HG02623 (cell line): ENCODE results near the gene C19orf85.
"Not testable (repeated sequence)": the region's sequence is repeated elsewhere in the genome, so short reads cannot be mapped to it uniquely, and the experiment has no call there.

Experiments
- ATAC-seq: cut with Tn5 transposase; IDR thresholded peaks from one replicate; pipeline ENCODE4 v1.9.1; 2021; ENCODE audit warnings: moderate library complexity; ENCODE audit not compliant: unreplicated experiment

Gene C19orf85

DNA sequence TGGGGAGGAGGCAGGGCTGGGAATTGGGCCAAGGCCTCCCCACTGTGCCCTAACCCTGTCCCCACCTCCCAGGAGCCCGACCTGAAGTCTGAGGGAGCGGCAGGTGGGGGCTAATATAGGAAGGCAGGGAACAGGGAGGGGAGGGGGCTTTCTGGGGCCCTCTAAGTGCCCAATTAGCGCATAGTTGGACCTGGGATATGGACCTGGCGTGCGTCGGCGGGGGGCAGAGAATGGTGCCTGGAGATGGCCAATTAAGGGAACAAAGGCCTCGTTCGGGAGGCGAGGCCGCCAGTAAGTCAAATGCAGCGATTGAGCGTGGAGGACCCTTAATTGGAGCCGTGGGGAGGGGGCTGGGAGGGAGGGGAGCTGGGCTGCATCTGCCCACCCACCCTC, at the start of gene C19orf85:
Gene C19orf85 (minus strand): TSS at position 90 of the 393 bp plus-strand sequence. CDS start 197 bp downstream, outside the sequence.
- ATAC-seq, result no peak

DNA sequence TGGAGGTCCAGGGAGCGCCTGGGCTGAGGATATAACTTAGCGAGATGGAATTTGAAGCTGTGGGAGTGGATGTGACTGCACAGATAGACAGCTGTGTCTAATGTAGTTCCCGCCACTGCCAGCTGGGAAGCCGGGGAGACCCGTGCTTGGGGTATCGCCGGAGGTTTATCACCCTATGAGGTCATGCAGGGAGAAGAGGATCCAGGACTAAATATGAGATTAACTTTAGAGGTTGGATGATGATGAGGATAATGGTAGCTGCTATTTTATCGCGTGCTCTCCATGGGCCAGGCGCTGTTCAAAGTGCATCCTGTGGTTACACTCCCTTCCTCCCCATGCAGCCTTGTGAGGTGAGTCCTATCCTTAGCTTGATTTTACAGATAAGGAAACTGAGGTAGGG, 43.6 kb upstream of the C19orf85 start:
- no peak for ATAC-seq

DNA sequence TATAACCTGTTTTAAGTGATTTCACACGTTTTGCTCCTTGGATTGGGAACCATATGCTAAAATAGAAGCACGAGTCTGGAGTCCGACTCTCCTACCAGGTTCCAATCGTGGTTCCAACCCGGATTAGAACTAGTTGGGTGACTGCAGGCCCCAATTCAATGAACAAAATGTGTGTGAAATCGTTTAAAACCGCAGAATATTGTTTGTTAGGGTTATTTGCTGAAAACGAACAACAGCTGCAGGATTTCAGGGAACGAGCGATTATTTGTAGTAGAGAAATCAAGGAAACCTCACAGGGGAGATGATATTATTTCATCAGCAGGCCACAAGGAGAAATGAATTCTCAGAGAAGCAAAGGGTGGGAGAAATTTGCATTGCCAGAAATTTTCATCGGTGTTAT, 40.4 kb upstream of the C19orf85 start:
- ATAC-seq, result no peak

DNA sequence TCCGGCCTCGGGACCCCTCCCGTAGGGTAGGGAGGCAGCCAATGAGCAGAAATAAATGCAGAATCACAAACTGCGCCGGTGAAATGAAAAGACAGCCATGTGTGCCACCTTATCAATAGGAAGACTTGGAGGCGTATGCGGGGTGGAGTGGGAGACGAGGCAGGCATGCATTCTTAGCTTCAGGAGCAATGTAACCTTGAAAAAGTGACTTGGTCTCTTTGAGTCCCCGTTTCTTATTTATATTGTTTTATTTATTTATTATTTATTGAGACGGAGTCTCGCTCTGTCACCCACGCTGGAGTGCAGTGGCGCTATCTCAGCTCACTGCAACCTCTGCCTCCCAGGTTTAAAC, 39.7 kb upstream of the C19orf85 start:
- no peak for ATAC-seq

DNA sequence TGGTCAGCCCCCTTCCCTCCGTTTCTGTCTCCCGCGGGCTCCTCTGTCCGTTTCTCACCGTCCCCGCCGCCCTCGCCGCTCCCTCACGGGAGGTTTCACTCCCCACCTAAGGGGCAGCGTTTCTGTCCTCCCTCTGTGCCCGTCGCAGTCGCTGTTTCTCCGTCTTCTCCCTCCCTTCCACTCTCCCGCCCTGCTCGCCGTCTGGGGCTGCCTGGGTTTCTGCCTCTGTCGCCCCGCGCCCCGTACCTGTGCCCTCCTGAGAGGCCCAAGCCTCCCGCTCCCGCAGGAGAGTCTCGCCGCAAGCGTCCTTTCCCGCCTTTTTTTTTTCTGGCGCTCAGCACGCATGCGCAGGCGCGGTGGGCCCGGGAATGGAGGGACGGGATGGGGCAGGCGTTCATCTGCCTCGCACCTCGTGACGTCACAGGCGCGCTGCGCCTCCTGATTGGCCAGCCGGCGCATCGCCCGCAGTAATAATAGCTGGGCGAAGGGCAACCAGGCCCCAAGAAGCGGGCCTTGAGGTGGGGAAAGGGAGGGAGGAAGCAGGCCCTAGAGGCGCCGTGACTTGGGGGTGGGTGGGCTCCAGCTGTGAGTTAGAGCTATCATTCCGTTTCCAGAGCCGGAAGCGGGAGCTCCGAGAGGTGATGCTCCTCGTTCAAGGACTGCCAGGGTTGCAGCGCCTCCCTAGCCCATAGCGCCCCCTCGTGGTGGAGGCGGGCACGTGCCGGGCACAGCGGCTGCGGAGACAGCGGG, 39.1 kb upstream of the C19orf85 start:
- ATAC-seq, result peak; percentile 88

DNA sequence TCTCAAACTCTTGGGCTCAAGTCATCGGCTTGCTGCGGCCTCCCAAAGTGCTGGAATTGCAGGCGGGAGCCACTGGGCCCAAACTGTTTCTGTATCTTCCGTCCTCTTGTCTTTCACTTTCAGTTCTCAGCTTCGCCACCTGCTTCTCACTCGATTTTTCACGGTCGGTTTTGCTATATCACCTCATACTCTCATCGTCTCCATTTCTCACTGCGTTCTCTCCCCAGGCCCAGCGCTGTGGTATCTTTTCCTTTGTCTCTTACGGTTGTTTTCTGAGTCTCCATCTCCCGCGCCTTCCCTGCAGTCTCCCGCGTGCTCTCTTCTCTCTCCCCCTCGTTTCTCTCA, 38.6 kb upstream of the C19orf85 start:
- ATAC-seq, result no peak

DNA sequence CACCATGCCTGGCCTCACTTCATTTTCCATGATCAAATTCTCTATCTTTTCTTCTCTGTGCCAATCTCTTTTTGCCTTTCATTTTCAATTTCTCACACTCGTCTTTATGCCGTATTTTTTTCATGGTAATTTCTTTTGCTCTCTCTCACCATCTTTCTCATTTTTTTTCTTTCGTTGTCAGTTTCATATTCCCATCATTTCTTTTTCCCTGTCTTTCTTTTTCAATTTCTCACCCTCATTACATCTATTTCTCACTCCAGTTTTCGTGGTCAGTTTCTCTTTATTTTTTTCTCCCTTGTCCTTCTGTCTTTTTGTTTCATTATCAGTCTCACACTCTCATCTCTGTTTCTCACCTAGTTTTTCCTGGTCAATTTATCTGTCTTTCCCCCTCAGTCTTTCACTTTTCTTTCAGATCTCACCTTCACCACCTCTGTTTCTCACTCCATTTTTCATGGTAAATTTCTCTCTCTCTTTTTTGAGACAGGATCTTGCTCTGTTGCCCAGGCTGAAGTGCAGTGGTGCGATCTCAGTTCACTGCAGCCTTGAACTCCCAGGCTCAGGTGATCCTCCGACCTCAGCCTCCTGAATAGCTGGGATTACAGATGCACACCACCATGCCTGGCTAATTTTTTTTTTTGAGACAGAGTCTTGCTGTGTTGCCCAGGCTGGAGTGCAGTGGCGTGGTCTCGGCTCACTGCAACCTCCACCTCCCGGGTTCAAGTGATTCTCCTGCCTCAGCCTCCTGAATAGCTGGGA, 37.8 kb upstream of the C19orf85 start:
- ATAC-seq, result no peak

DNA sequence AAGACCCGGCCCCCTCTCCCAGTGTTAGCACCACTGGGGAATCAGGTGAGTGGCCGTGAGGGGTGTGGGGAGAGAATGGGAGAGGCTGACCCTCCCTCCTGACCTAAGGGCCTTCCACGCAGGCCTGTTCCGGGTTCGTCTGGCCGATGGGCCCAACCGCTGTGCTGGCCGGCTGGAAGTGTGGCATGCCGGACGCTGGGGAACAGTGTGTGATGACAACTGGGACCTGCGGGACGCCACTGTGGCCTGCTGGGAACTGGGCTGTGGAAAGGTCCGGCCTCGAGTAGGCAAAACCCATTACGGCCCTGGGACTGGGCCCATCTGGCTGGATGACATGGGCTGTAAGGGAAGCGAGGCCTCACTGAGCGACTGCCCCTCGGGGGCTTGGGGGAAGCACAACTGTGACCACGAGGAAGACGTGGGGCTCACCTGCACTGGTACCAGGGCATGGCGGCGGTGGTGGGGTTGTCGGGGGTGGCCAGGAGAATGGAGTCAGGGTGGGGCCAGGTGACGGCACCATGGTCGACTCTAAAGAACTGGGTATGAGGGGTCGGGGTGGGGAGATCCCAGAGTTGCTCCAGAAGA, 35.9 kb upstream of the C19orf85 start:
- no peak for ATAC-seq

DNA sequence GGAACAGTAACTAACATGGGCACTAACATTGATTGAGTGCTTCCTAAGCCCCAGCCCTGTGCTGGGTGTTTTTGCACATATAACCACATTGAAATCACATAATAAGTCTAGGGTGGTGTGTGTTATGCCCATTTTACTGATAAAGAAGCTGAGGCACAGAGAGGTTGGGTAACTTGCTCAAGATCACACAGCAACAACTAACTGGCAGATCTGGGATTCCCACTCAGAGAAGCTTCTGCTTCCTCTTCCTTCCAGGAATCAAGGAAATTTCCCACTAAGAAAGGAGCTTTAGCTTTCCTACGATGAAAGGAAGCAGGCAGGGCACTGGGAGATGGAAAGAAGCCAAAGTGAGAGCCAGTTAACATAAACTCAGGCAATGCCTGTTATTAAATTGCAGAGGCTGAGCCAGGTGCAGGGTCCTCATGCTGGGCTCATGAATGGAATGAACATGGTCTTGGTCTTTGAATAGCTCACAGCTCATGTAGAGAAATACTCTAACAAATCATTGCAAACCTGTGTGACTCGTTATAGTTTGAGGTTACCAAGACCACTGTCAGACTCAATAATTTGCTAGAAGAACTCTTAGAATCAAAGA, 33.8 kb upstream of the C19orf85 start:
- ATAC-seq, result no peak

DNA sequence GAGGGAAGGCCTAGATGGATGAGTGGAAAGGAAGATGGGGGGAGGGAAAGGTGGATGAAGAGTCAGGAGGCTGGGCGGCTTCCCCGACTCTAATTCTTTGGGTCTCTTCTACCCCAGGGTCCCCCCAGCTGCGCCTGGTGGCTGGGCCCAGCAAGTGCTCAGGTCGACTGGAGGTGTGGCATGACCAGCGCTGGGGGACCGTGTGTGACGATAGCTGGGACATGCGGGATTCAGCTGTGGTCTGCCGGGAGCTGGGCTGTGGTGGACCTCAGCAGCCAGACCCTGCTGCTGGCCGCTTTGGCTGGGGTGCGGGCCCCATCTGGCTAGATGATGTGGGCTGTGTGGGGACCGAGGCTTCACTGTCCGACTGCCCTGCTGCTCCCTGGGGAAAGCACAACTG, 33.2 kb upstream of the C19orf85 start:
- ATAC-seq, result no peak

DNA sequence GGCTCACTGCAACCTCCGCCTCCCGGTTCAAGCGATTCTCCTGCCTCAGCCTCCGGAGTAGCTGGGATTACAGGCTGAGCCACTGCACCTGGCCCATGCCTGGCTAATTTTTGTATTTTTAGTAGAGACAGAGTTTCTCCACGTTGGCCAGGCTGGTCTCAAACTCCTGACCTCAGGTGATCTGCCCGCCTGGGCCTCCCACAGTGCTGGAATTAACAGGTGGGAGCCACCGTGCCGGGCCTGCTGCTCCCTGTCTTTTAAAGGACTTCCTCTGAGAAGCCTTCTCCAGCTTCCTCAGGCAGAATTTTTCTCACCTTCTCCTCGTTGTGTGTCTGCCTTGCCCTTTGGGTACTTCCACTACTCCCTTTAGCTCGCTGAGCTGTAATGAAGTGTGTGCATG, 32.3 kb upstream of the C19orf85 start:
- ATAC-seq, result not testable (repeated sequence)

DNA sequence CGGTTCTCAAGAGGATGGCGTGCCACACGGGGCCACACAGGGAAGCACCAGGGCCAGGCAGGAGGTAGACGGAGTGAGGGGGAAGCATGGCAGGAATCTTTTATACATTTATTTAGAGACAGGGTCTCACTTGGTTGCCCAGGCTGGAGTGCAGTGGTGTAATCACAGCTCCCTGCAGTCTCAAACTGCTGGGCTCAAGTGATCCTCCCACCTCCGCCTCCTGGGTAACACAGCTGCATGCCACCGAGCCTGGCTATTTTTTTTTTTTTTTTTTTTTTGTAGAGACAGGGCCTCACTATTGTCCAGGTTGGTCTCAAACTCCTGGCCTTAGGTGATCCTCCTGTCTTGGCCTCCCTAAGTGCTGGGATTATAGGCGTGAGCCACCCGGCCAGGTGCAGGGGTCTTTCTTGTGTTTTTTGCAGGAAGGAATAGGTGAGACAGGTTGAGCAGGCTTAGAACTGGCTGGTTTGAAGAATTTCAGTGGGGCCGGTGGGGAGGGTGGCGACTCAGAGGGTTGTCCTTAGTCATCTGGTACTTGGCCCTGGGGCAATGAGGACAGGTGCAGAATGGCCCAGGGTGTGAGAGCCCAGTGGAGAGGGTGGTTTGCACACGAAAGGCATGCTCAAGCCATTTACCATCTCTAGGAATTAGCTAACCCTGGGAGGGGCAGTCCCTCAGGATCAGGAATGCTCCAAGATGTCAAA, 31.2 kb upstream of the C19orf85 start:
- no peak for ATAC-seq

DNA sequence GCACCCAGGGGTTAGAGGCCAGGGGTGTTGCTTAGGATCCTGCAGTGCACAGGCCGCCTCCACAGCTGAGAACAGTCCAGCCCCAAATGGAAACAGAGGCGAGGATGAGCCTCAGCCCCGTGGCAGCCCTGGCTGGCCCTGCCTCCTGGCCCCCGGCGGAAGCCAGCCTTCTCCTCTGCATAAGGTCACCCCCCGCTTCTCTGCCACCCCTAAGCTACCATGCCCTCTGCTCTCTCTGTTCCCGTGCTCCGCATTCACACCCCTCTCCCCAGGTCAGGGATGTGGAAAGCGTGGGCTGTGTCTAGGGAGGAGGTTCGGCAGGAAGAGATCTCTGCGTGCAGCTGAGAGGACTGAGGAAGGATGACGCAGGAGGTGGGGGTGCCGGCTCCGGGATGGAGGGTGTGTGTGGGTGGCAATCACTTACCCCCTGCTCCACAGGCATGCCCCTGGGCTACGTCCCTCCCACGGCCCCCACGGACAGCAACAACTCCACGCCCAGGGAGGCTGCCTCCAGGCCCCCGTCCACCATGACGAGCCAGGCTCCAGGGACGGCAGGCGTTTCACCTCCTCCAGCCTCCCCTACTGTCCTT, 29.7 kb upstream of the C19orf85 start:
- ATAC-seq, result no peak

DNA sequence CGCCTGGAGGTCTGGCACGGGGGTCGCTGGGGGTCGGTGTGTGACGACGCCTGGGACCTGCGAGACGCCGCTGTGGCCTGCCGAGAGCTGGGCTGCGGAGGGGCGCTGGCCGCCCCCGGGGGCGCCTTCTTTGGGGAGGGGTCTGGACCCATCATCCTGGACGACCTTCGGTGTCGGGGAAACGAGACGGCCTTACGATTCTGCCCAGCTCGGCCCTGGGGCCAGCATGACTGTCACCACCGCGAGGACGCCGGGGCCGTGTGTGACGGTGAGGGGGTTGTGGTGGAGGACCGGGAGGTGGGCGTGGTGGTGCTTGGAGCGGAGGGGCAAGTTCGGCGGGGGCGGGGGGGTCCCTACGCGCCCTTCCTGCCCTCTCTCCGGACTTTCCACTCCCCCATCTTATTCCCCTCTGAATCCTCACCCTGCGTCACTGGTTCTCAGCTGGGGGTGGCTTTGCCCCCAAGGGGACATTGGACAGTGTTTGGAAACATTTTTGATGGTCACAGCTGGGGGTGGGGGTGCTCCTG, 29.2 kb upstream of the C19orf85 start:
- no peak for ATAC-seq

DNA sequence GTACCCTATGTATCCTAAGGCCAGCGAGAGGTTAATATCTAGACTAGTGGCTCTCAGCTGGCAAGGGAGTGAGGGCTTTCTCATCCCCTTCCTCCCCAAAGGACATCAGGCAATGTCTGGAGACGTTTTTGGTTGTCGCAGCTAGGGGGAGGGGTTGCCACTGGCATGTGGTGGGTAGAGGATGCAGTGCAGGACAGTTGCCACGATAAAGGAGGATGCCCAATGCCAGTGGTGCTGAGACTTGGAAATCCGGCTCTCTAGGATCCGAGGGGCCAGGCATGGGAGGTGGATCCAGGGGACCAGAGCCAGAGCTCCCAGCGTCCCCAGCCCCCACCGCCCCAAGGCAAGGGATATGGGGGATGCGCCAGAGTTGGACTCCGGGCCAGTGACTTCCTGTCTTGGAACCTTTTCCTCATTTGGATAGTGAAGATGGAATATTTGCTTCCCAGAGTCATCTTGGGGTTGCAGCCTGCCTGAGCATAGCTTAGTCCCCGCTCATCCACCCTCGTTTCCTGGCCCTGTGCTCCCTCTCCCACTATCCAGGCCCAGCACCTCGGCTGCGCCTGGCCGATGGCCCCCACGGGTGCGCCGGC, 28.6 kb upstream of the C19orf85 start:
- ATAC-seq, result no peak

DNA sequence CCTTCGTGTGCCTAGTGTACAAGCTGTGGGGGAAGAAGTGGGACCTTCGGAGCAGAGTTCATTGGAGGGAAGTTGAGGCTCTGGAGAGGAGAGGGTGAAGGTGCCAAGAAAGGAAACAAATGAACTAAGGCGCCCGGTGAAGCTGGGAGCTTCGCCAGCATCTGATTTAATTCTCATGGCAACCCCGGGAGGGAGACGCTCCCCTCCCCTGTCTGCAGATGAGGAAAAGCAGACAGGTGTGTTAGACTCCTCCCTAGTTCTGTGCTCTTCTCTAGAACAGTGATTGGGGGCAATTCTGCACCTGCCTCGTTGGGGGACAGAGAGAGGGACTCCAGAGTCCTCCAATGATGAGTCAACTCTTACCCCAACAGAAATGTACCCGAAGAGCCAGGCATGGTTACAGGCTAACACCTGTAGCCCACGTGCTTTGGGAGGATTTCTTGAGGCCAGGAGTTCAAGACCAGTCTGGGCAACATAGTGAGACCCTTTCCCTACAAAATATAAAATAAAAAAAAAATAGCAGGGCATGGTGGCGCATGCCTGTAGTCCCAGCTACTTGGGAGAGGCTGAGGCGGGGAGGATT, 27.9 kb upstream of the C19orf85 start:
- ATAC-seq, result no peak

DNA sequence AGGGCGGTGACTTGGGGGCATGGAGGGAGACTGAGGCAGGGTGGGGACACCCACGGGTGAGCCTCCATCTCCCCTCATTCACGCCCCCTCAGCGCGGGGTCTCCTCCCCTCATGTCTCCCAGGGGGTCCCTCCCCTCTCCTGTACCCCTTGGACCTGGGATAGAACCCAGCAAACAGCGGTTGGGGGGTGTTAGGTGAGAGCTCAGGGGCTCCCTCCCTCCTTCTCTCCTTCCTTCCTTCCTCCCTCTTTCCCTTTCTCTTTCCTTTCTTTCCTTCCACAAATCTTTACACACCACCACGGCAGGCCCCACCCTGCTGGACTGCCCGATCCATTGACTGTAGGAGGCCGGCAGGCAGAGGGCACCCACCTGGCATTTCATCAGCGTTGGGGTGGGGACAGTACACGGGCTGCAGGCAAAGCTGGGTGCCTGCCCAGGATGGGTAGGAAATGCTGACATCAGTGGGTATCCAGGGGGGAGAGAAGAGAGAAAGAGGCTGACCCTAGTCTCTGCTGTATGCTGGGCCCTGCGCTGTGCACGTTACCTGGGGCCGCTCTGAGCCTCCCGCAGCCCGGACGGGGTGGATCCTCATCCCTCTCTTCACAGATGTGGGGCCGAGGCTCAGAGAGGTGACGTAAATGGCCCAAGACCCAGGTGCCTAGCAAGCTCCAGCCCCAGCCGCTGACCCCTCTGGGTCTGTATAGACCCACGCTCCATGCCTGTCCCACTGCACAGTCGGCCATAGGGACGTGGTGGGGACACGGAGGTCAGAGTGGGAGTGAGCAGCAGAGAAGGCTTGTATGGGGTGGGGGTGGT, 27.2 kb upstream of the C19orf85 start:
- no peak for ATAC-seq

DNA sequence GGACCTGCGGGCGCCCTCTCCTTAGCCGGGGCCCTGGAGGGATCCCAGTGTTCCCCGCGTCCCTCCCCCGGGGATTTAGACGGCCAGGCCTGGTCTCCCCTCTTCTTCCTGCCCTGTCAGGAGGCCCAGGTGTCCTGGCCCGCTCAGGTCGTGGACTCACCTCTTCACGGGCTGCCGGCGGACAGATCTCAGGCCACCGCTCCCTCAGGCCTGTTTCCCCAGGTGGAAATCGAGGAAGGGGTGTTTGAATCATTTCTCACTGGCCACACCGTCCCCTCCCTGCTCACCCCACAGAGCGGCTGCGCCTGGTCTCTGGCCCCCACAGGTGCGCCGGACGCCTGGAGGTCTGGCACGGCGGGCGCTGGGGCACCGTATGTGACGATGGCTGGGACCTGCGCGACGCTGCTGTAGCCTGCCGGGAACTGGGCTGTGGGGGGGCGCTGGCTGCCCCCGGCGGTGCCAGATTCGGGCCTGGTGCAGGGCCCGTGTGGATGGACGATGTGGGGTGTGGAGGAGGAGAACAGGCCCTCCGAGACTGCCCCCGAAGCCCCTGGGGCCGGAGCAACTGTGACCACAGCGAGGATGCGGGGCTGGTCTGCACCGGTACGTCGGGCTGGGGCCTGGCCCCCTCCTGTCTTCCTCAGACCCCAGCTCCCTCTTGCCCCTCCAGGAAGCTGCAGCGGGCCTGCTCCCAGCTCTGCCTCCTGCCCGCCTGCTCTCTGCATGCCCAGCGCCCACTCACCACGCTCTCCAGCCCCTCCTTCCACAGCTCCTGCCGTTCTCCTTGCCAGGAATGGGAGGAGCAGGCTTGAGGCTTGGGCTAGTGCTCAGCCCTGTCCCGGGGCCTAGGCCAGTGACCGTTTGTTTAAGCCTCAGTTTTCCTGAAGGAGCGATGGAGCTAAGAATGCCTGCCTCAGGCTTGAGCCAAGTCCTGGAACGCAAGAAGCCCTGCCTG, 26.2 kb upstream of the C19orf85 start:
- ATAC-seq, result no peak
